B cell (primary cell): ENCODE measurements around the gene DNAJC25.

ENCODE experiments used
- CTCF ChIP-seq: fragments of 200-600 bp; IDR thresholded peaks from one replicate; pipeline ENCODE4 v1.8.0; 2022; ENCODE audit warnings: antibody characterized with exemption, mild to moderate bottlenecking
- EZH2 ChIP-seq: IDR thresholded peaks from 2 replicates; pipeline ENCODE4 v1.6.1; 2012; ENCODE audit warnings: borderline replicate concordance, low read depth, mild to moderate bottlenecking, moderate library complexity, low read length; ENCODE audit not compliant: insufficient read depth, poor library complexity, severe bottlenecking

- TF ChIP-seq CTCF (no peak), EZH2 (no peak)
These were observed 761 bp upstream of the DNAJC25 start for GRCh38 chr9:111630182-111630963.
